ELF-1 (cell line): Measurements from ENCODE around the gene SH3BP4.
A peak's percentile ranks its signal among the peaks of the same experiment; 100 is the strongest.
"Not testable (repeated sequence)": the region's sequence is repeated elsewhere in the genome, so short reads cannot be mapped to it uniquely, and the experiment has no call there.

Source experiments
- DNase-seq: peaks from one replicate; pipeline ENCODE4 v3.0.0-alpha.2; 2016; ENCODE audit warnings: low read depth, low spot score

Gene SH3BP4

DNA sequence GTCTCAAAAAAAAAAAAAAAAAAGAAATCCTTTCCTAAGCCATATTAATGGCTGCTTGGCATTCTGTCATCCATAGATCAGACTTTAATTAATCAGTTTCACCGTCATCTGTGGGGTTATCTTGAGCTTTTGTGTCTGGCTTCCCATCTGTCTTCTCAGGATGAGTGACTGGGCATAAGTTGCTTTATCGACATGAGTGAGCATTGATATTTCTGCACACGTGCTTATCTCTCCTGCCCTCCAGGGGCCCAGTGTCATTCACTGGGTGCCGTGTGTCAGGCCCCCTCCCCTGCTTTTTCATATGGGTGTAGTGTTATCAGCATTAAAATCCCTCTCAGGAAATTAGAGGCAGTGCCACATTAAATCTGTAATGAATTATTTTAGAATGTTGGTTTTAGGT is 65.6 kb downstream of the SH3BP4 start:
- DNase-seq: no peak

DNA sequence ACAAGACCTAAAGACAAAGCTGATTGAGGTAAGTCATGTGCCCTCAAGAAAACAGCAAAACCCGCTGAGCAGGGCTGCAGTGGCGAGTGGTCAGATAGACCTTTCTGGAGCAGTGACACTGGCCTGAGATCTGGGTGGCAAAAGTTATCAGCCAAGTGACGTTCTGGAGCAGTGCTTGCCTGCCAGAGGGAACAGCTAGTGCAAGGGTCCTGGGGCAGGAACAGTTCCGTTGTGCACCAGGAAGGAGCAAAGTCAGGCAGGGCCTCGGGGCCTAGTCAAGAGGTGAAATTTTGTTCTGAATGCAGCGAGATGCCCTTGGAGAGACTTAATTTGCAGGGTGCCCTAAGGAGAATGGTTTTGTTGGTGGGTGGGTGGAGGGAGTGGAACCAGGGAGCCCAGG is 67.0 kb downstream of the SH3BP4 start:
- no peak for DNase-seq

DNA sequence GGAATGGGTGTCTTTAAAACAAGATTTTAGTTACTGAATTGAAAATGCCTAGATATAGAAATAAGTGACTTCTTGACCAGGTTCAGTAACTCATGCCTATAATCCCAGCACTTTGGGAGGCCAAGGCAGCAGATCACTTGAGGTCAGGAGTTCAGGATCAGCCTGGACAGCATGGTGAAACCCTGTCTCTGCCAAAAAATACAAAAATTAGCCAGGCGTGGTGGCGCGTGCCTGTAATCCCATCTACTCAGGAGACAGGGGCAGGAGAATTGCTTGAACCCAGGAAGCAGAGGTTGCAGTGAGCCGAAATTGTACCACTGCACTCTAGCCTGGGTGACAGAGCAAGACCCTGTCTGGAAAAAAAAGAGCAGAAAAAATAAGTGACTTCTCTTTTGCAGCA is 68.3 kb downstream of the SH3BP4 start:
- DNase-seq: not testable (repeated sequence)

DNA sequence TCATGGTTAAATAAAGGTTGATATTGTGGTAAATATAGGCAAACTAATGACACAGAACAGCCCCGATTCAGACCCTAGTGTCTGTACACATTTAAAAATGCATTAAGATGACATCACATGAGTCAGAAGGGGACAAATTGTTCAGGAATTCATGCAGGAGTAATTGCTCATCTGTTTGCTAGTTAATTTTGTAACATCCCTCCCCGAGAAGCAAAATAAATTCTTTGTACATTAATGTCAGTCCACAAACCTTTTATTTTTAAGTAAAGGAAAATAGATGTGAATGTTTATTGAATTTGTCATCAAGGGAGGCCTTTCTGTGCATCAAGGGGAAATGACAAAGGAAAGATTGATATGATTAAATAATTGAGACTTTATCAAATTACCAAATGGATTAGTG is 69.9 kb downstream of the SH3BP4 start:
- no peak for DNase-seq

DNA sequence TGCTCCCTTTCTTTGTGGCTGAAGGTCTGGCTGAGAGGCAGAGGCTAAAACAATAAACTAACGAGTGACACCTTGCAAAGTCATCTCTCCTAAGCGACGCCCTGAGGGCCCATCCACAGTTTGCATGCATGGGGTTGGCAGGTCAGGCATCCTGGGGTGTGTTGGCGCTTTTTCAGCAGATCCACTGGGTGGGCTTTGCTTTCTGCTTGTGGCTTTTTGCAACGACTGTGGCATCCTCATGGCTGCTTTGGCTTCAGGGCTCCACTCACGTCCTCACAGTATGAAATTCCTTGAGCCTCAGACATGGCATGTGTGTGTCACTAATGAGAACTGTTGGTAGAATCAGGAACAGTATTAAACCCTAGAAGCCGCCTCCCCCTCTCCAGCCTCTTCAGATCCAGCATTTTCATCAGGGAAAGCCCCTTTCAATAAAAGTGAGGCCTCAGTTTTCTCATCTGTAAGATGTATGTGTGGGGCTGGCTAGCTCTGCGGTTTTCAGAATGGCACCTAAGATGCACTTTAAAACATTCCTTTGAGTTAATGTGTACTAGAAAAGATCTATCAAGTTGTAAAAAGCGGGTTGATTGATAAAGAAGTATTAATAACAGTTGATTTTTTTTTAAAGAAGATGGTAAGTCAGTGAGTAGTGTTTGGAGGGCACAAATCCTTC is 72.5 kb downstream of the SH3BP4 start:
- DNase-seq: peak; percentile 71

DNA sequence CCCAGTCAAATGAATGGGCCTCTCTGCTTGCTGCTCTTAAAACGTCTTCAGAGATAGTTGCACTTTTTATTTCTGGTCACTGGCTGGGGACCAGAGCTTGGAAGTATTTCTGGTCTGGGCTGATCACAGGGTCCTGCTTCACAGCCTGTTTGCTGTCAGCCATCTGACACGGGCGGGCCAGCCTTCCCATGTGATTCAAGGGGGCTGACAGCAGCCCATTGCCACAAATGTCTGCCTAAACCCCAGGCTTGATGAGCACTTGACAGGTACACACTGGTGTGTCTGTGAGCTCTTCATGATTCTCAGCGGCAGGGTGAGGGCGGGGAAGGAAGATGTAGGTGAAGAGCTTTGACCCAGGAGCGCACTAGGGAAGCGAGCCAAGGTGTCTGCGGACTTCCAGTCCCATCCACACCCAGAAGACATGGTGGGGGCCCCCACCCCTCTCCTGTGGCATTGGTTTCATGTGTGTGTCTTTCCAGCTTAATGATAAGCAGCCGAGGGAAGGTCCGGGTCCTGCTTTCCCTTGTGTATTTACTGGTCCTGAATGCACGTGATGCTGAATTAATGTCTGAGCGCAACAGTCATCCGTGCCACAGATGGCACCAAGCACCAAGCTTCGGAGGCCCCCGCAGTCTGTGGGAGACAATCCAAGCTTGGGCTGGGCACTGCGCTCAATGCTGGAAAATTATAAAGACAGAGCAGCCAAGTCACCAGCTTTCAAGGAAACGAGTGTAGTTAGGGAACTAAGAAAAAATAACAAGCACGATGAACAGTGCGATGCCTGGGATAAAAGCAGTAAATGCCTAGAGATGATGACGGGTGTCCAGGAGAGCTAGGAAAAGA is 73.3 kb downstream of the SH3BP4 start:
- no peak for DNase-seq

DNA sequence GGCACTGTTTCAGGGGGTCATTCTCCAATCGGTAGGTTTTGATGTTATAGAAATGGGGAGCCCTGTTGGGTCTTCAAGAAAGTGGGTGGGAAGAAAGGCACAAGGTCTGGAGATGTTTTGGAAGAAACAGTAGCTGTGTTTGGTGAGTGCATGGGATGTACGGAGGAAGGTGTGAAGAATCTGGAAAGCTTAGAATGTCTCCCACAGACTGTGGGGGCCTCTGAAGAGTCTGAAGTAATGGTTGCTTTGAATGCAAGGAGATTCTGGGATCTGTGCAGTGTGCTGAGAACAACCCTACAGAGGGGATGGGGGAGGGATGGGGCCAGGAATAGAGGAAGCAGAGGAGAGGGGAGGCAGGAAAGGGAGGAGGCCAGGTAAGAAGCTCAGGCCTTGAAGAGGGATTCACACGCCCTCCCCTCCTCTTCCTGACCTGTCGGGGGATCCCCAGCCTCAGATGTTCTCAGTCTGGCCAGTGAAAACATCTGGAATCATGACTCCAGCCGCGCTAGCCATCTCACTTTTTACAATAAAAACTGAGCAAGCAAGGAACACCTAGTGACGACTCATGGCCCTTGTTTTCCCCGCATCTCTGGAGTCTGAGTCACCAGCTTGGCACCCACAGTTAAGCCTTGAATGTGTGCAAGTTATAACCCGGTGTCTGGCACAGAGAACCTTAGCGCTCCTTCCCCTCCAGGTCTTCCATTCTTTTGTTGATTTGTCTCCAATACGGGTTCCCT is 74.2 kb downstream of the SH3BP4 start:
- DNase-seq: peak; percentile 40

DNA sequence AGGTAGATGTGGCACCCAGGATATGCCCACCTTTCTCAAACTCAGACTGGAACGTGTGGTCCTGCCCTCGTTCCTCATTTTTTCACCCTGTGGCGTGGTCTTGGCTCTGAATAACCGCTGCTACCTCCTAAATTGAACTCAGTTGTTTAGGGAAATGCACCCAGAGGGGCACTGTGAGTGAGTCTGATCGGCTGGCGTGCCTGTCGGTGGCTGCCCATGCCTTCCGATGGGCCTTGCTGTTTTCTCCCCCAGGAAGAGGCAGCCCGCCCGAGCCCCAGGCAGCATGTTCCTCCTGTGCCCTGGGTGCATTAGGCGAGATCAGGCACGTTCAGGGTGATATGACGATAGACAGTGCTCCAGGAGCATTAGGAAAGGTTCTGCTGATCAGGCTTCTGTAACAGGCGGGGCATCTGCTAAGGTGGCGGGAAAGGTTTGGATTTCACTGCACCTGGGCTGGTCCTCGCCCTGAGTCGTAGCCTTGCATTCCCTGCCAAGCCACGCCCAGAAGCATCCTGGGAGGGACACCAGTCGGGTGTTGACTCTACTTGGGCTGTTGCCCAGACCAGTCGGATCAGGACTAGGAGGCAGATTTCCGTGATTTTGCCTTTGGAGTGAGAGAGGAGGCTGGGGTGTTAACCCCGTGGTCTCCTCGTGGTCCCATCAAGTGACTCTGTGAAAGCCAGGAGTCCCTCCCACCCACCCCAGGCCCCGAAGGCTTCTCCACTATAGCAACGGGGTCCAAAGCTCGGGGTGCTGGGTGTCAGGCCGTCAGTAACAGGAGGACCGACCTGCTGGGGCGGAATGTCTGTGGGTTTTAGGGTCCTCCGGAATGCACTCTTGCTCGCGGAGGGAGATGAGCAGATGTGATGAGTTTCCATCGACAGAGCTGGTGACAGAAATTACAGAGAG is 75.1 kb downstream of the SH3BP4 start:
- peak; percentile 67 for DNase-seq

DNA sequence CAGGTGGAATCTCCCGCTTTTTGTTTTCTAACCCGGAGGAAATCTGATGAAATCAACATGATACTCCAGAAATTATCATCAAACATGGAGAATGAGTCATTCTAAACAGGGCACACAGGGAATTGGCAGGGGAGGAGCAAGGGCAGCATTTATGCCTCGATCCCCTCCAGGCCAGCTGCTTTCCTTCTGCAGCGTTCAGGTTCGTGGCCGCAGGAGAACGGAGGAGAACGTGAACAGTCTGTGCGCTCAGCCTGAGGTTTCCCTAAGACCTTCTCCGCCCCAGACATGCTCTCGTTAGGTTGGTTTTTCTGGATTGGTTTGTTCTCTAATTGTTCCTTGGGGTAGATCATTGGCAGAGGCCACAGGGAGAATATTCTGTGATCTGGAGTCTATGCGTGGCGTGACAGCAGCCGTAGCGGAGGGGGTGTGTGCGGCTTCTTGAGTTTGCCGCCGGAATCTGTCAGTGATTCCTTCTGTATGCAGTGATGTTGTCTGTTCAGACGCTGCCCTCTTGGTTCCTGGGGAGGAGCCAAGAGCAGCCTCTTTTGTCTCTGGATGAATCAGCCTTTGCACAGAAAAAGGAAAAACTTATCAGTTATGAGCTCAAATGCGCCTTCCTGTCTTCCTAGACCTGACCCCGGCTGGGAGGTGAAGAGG is 75.9 kb downstream of the SH3BP4 start:
- DNase-seq: peak; percentile 17

DNA sequence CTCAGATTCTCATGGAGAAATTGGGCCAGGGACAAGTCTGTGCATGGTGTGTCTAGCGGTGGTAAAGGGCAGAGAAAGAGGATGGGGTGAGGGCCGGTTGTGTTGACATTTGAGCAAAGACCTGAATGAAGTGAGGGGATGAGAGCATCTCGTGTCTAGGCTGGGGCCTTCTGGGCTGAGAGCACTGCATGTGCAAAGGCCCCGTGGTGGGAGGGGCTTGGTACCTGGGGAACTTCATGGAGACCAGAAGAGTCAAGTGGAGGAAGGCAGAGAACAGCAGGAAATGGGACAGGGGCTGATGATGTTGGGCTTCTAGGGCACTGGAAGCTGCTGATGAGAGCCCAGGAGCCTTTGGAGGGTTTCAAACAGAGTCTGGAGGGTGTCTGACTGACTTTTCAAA is 76.8 kb downstream of the SH3BP4 start:
- no peak for DNase-seq

DNA sequence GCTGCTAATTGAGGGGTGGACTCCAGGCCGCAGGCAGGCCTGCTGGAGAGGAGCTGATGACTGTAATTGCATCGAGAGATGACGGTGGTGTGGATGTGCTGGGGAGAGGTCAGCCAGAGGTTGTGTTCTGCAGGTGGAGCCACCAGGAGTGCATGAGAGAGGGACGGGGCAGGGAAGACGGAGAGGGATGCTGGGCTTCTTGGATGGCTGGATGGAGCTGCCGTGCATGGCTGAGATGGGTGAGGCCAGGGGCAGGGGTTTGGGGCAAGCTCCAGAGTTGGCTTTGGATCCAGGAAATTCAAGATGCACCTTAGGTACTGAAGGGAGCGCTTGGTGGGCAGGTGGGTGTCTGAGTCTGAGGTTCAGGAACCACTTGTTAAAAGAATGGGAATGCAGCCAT is 77.2 kb downstream of the SH3BP4 start:
- no peak for DNase-seq

DNA sequence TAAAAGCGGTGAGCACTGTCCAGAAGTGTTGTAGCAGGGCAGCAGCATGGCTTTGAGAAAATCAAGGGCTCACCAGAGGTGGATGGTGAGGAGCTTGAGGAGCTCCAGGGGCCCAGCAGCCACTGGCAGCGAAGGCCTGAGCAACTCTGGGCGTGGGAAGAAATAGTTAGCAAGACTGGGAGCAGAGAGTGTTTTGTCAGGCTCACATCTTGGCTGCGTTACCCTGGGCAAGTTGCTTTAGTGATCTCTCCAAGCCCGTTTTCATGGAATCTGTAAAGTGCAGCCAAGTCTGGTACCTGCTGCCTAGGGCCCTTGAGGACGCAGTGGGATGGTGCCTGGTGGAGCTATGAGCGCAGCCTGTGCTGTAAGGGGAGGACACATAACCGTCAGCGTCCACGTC is 78.3 kb downstream of the SH3BP4 start:
- DNase-seq: no peak

DNA sequence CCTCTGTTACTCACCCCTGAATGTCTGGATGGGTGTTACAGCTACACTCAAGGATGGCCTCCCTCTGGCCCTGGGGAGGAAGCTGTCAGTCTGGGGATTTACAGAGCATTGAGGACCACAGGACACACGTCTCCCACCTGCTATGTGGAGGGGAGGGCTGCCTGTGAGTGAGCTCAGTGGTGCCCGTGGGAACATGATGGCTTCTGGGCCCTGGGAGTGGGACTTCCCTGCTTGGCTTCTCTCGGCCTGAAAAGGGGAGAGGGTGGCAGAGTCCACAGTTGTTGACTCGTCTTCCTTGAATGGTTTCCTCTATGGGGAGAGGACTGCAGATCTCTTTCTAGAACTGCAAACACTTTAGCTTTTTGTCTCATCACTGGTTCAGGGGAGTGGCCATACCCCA is 79.1 kb downstream of the SH3BP4 start:
- DNase-seq: no peak

DNA sequence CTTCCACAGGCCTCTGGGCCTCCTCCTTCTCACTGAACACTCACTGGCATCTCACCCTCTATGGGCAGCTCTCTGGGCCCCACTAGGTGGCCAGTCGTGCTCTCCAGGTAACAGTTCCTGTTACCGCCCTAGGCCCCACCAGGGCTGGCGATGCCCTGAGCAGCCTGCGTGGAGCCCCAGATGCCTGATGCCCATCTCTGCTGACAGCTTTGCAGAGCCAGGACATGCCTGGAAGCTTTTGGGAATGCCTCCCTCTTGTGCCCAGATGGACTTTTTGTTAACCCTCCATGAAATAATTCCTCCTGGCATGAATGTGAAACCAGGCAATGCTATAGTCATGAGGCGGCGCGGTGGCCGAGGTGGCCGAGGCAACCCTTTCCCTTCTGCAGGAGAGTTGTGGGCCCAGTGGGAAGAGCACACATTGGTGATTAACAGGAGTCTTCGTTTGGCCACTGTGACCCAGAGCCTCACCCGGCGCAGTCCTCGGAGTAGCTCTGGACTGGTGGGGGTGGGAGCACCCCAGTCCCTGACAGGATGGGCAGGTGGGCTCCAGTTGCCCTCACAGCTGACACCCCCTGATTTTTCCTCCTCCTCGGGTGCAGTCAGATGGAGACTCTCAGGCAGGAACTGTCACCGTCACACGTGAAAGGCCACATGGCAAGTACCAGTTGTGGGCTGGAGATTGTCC is 80.0 kb downstream of the SH3BP4 start:
- DNase-seq: no peak

DNA sequence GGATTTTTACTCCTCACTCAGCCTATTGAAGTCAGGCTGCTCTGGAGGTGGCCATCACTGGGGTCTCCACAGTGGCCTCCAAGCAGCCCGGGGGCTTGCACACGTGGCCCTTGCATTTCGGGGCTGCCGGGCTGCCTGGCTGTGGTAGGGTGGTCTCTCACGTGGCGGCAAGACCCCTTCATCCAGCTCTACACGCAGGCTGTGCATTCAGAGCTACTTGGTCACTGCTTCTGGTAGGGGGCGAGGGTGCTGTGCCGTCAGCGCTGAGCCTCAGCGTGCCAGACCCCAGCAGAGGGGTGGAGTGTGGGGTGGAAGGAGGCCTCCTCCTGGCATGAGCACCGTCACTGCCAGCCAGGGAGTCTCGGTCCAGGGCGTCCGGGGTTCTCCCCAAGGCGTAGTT is 80.6 kb downstream of the SH3BP4 start:
- no peak for DNase-seq

DNA sequence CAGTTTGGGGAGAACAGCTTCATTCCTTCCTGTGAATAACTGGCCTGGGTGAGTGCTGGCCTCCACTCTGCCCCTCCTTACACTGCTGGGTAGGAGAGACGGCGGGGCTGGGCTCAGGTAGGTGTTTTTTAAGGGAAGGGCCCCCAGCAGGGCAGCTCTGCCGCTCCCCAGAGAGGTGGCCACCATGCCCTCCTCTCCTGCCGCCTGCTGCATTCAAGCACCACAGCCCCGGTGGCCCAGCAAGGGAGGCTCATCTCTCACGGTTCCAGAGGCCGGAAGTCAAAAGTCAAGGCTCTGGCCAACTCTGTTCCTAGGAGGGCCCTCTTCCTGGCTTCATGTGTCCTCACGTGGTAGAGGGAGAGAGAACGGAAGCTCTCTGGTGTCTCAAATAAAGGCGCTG is 81.1 kb downstream of the SH3BP4 start:
- DNase-seq: no peak

DNA sequence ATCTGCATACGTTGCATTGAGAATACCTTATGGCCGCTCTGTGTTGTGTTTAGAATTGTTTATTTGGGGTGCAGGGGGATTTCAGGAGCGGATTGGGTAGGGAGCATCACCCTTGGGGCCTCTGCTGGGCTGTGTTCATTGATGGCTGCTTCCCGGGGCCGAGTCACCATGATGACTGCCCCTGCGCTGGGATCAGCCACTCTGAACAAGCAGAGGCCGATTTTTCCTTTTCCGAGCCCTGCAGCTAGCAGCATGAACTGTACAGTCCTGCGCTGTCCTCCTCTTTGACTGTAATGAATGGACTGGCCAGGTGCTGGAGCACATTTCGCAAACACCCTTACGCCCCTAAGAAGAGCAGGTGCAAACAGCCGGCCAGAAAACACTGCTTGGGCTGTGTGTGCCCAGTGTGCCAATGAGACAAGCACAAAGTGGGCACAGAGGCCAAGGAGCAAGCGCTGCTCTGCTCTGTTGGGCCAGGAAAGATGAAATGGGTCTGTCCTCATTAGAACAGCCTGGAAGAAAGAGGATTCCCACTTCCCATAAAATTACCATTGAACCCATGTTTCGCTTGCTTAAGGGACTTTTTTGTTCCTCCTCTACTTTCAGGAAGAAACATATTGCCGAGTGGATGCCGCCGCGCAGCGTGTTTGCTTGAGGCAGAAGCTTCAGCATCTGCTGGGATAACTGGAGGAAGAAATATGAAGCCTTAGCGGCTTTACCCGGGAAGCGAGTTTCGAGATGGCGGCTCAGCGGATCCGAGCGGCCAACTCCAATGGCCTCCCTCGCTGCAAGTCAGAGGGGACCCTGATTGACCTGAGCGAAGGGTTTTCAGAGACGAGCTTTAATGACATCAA is 82.7 kb downstream of the SH3BP4 start:
- DNase-seq: no peak

DNA sequence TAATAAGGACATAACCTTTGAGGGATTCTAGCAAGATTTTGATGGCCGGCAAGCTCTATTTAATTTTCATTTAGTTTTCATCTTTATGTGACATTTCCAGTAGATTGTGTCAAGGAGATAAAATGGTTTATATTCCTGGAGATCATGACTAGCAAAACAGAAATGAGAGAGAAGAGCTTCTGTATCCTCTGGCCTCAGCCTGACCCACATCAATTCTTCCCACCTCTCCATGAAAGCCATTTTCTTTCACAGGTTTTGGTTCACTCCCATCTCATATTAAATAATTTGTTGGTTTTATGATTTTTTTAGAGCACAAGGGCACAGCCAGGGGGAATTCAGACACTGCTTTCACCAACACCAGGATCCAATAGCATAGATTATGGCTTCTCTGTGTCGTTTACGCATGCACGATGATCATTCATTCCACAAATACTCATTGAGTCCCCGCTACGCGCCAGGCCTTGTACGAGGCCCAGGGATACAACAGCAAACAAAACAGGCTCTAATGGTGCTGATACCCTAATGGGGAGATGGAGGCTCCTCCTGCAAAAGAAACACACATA is 85.9 kb downstream of the SH3BP4 start:
- DNase-seq: no peak
